ENCODE data around the gene NR1I2. TPM values are rescaled to one million over a fixed set of nuclear protein-coding genes. Genes with fewer than 3 reads are reported as not detected.

Gene NR1I2
- total RNA-seq, 4 donors from 2014 or later, result 0.46 TPM; not detected in 3

DNA sequence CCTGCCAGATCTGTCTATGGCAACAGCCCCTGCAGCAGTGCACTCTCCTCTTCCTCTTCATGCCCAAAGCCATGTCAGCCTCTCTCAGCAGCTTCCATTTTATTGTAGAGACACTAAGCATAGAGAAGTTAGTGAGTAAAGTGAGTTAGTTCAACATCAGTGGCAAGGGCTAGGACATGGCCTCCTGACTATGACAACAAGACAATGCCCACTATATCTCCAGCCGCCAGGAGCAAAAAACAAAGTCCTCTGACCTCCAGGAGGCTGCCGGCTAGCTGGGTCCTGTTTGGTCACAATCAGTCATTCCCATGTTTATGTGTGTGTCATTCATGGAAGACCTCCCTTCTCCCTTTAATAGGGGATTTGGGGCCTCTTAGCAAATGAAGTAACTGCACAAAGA is 14.9 kb downstream of the NR1I2 start:
- WGBS, result 47% methylated on average over 2 of the region's 2 CpGs
- H3K9me3 ChIP-seq, result no peaks in the 10 kb centered on the region
- H3K27me3 ChIP-seq, result no peaks in the 10 kb centered on the region
- H3K4me3 ChIP-seq, result no peak overlapping the region
- DNase-seq (ENCODE audit: extremely low spot score), result no peak
- no peak for TF ChIP-seq POLR2A (IDR thresholded peaks at IDR 0.05; ENCODE audit: low read depth)
- TF ChIP-seq, protein P1, sequence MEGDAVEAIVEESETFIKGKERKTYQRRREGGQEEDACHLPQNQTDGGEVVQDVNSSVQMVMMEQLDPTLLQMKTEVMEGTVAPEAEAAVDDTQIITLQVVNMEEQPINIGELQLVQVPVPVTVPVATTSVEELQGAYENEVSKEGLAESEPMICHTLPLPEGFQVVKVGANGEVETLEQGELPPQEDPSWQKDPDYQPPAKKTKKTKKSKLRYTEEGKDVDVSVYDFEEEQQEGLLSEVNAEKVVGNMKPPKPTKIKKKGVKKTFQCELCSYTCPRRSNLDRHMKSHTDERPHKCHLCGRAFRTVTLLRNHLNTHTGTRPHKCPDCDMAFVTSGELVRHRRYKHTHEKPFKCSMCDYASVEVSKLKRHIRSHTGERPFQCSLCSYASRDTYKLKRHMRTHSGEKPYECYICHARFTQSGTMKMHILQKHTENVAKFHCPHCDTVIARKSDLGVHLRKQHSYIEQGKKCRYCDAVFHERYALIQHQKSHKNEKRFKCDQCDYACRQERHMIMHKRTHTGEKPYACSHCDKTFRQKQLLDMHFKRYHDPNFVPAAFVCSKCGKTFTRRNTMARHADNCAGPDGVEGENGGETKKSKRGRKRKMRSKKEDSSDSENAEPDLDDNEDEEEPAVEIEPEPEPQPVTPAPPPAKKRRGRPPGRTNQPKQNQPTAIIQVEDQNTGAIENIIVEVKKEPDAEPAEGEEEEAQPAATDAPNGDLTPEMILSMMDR (IDR thresholded peaks at IDR 0.05), result no peak
- no peak for TF ChIP-seq EP300 (IDR thresholded peaks at IDR 0.05)
- TF ChIP-seq POLR2AphosphoS5 (IDR thresholded peaks at IDR 0.05), result no peak
- intact Hi-C loops (cut with DNase I), result no loop called here
- no peak overlapping the region for H3K27ac ChIP-seq (replicated peaks in 1 of 4)
- H3K4me1 ChIP-seq, result no peaks in the 10 kb centered on the region
- no peaks in the 10 kb centered on the region for H3K36me3 ChIP-seq

DNA sequence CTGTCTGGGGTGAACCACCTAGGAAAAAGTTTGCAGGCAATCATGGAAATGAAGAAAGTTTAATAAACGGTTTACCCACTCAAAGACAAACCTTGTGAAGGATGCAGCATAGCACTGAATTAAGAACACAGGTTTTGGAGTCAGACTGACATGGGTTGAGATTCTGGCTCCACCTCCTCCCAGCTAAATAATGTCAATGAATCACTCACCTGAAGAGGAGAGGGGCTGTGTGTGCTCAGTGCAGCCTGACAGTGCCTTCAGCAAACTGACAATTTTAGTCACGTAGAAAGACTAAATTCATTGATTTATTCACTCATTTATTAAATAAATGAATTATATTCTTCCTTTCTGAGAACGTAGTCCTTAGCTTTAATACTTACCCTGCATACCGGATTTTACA is 18.9 kb downstream of the NR1I2 start:
- H3K36me3 ChIP-seq, result no peaks in the 10 kb centered on the region
- intact Hi-C loops (cut with DNase I), result no loop called here
- H3K27me3 ChIP-seq, result no peaks in the 10 kb centered on the region
- H3K9me3 ChIP-seq, result no peaks in the 10 kb centered on the region
- no peak for DNase-seq (ENCODE audit: extremely low spot score)
- no peak overlapping the region for H3K4me3 ChIP-seq
- TF ChIP-seq POLR2AphosphoS5 (IDR thresholded peaks at IDR 0.05) (no peak), POLR2A (IDR thresholded peaks at IDR 0.05; ENCODE audit: low read depth) (no peak), EP300 (IDR thresholded peaks at IDR 0.05) (no peak)
- TF ChIP-seq, protein P1 (IDR thresholded peaks at IDR 0.05), result no peak
- no peaks in the 10 kb centered on the region for H3K4me1 ChIP-seq
- 76% methylated on average over 4 of the region's 4 CpGs for WGBS
- H3K27ac ChIP-seq (replicated peaks in 1 of 4), result no peak overlapping the region

DNA sequence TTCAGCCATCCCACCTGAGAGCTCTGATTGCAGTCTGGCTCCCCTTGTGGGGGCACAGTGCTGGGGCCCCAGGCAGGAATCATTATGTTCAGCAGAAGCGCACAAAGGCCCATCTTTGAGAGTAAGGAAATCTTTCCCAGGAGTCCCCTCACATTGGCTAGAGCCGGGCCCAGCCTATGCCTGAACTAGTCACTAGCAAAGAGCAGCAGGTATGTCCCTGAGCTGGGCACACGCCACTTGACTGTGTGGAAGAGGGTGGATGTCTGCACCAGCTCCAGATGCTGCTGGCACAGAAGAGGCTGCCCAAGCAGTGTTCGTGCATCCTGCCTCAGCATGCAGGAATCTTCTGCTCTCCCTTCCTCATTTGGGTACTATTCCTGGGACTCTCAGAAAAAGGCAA is 26.3 kb downstream of the NR1I2 start:
- intact Hi-C loops (cut with DNase I), result no loop called here
- no peak for DNase-seq (ENCODE audit: extremely low spot score)
- 92% methylated on average over 4 of the region's 4 CpGs for WGBS

DNA sequence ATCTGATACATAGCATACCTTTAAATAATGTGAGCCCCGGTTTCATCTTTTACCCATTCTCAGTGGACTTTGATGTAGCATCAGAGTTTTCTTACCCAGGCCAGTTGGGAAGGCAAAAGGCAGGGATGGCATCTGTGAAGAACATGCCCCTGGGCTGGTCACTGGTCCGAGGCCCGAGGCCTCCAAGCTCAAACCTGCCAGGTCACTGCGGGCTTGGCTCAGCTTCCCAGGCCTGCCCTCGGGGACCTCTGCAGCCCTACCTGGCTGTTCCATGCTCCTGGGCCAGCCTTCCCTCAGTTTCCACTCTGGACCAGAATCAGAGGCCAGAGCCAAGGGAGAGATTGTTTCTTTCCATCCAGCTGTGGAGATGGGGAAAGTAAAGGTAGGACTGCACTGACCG is 26.9 kb downstream of the NR1I2 start:
- Histone ChIP-seq H3K27me3 (no peaks in the 10 kb centered on the region), H3K27ac (replicated peaks in 1 of 4) (no peak overlapping the region), H3K4me3 (no peak overlapping the region), H3K36me3 (no peaks in the 10 kb centered on the region), H3K4me1 (peaks cover 4 to 15% (median 12%) of the 10 kb centered on the region in 4 donors), H3K9me3 (no peaks in the 10 kb centered on the region)
- DNase-seq (ENCODE audit: extremely low spot score), result no peak
- intact Hi-C loops (cut with DNase I), result no loop called here
- TF ChIP-seq POLR2A (IDR thresholded peaks at IDR 0.05; ENCODE audit: low read depth) (no peak), POLR2AphosphoS5 (IDR thresholded peaks at IDR 0.05) (no peak), EP300 (IDR thresholded peaks at IDR 0.05) (no peak)
- TF ChIP-seq, protein P1 (IDR thresholded peaks at IDR 0.05), result no peak
- WGBS, result 92% methylated on average over 6 of the region's 6 CpGs

More for the DNA sequence above, 26.3 kb downstream of the NR1I2 start:
- Histone ChIP-seq H3K9me3 (no peaks in the 10 kb centered on the region), H3K27ac (replicated peaks in 1 of 4) (no peak overlapping the region), H3K27me3 (no peaks in the 10 kb centered on the region), H3K36me3 (no peaks in the 10 kb centered on the region), H3K4me3 (no peak overlapping the region), H3K4me1 (peaks cover 4 to 15% (median 12%) of the 10 kb centered on the region in 4 donors)
- TF ChIP-seq POLR2AphosphoS5 (IDR thresholded peaks at IDR 0.05) (no peak), POLR2A (IDR thresholded peaks at IDR 0.05; ENCODE audit: low read depth) (no peak), EP300 (IDR thresholded peaks at IDR 0.05) (no peak)
- TF ChIP-seq, protein P1 (IDR thresholded peaks at IDR 0.05), result no peak

All from esophagus muscularis mucosa (tissue), 4 donors.